ENCODE results near the gene FAM3D.
"Not testable (repeated sequence)": the region's sequence is repeated elsewhere in the genome, so short reads cannot be mapped to it uniquely, and the experiment has no call there.

Gene FAM3D

GRCh38 chr3:58666683-58667082 lies at the start of gene FAM3D:
FAM3D (minus strand) TSS chr3:58666774; CDS start chr3:58655563, 11,211 bp downstream.
- DNase-seq (no peak), ATAC-seq (no peak)
- Mint-ChIP-seq H3K27me3 (peaks cover 2% of the 10 kb centered on the region), H3K9me3 (no peaks in the 10 kb centered on the region), H3K36me3 (ENCODE audit: low read depth) (no peaks in the 10 kb centered on the region), H3K4me1 (no peaks in the 10 kb centered on the region), H3K27ac (no peak within 1 kb of the TSS), H3K4me3 (no peak within 1 kb of the TSS)

GRCh38 chr3:58713715-58714401 lies 47.3 kb upstream of the FAM3D start:
- Mint-ChIP-seq H3K27ac (no peak overlapping the region), H3K36me3 (ENCODE audit: low read depth) (no peaks in the 10 kb centered on the region), H3K9me3 (no peaks in the 10 kb centered on the region), H3K4me1 (no peaks in the 10 kb centered on the region), H3K27me3 (no peaks in the 10 kb centered on the region), H3K4me3 (no peak overlapping the region)
- DNase-seq = no peak
- ATAC-seq = no peak

- no peaks in the 10 kb centered on the region for H3K9me3 Mint-ChIP-seq
- no peak overlapping the region for H3K27ac Mint-ChIP-seq
- no peaks in the 10 kb centered on the region for H3K4me1 Mint-ChIP-seq
- no peaks in the 10 kb centered on the region for H3K36me3 Mint-ChIP-seq (ENCODE audit: low read depth)
- H3K4me3 Mint-ChIP-seq = no peak overlapping the region
- H3K27me3 Mint-ChIP-seq = no peaks in the 10 kb centered on the region
- ATAC-seq (no peak), DNase-seq (no peak)
Measured at GRCh38 chr3:58711871-58712270, 45.3 kb upstream of the FAM3D start.

- H3K27me3 Mint-ChIP-seq; H3K27ac Mint-ChIP-seq; ATAC-seq; H3K9me3 Mint-ChIP-seq; DNase-seq; H3K4me3 Mint-ChIP-seq; H3K36me3 Mint-ChIP-seq (ENCODE audit: low read depth); H3K4me1 Mint-ChIP-seq: not testable (repeated sequence)
Measured at GRCh38 chr3:58708983-58709382, 42.4 kb upstream of the FAM3D start.

- Mint-ChIP-seq H3K27ac (no peak overlapping the region), H3K27me3 (no peaks in the 10 kb centered on the region), H3K36me3 (ENCODE audit: low read depth) (no peaks in the 10 kb centered on the region), H3K4me1 (no peaks in the 10 kb centered on the region), H3K9me3 (no peaks in the 10 kb centered on the region), H3K4me3 (no peak overlapping the region)
- DNase-seq = no peak
- no peak for ATAC-seq
Measured at GRCh38 chr3:58708116-58708791, 41.7 kb upstream of the FAM3D start.

GRCh38 chr3:58707390-58707930 lies 40.9 kb upstream of the FAM3D start:
- DNase-seq (no peak), ATAC-seq (no peak)
- H3K4me1 Mint-ChIP-seq = no peaks in the 10 kb centered on the region
- no peaks in the 10 kb centered on the region for H3K36me3 Mint-ChIP-seq (ENCODE audit: low read depth)
- H3K4me3 Mint-ChIP-seq = no peak overlapping the region
- H3K27me3 Mint-ChIP-seq = no peaks in the 10 kb centered on the region
- no peak overlapping the region for H3K27ac Mint-ChIP-seq
- H3K9me3 Mint-ChIP-seq = no peaks in the 10 kb centered on the region

- no peak for DNase-seq
- Mint-ChIP-seq H3K36me3 (ENCODE audit: low read depth) (no peaks in the 10 kb centered on the region), H3K27ac (no peak overlapping the region), H3K9me3 (no peaks in the 10 kb centered on the region), H3K4me1 (no peaks in the 10 kb centered on the region), H3K4me3 (no peak overlapping the region), H3K27me3 (no peaks in the 10 kb centered on the region)
- ATAC-seq = no peak
Measured at GRCh38 chr3:58706395-58707167, 40.0 kb upstream of the FAM3D start.

- Mint-ChIP-seq H3K27ac (no peak overlapping the region), H3K36me3 (ENCODE audit: low read depth) (no peaks in the 10 kb centered on the region), H3K27me3 (peaks cover 2% of the 10 kb centered on the region), H3K9me3 (no peaks in the 10 kb centered on the region), H3K4me1 (no peaks in the 10 kb centered on the region), H3K4me3 (no peak overlapping the region)
- ATAC-seq (no peak), DNase-seq (no peak)
Measured at GRCh38 chr3:58704745-58705144, 38.2 kb upstream of the FAM3D start.

GRCh38 chr3:58704304-58704703 lies 37.7 kb upstream of the FAM3D start:
- not testable (repeated sequence) for H3K9me3 Mint-ChIP-seq; H3K4me1 Mint-ChIP-seq; H3K4me3 Mint-ChIP-seq; H3K36me3 Mint-ChIP-seq (ENCODE audit: low read depth); ATAC-seq; H3K27me3 Mint-ChIP-seq; DNase-seq; H3K27ac Mint-ChIP-seq

- Mint-ChIP-seq H3K27ac (no peak overlapping the region), H3K27me3 (peaks cover 2% of the 10 kb centered on the region), H3K9me3 (peaks cover 6% of the 10 kb centered on the region), H3K36me3 (ENCODE audit: low read depth) (no peaks in the 10 kb centered on the region), H3K4me3 (no peak overlapping the region), H3K4me1 (no peaks in the 10 kb centered on the region)
- no peak for DNase-seq
- ATAC-seq = no peak
Measured at GRCh38 chr3:58698246-58698645, 31.7 kb upstream of the FAM3D start.

GRCh38 chr3:58697561-58697960 lies 31.0 kb upstream of the FAM3D start:
- H3K27me3 Mint-ChIP-seq = peaks cover 2% of the 10 kb centered on the region
- no peaks in the 10 kb centered on the region for H3K4me1 Mint-ChIP-seq
- no peak for ATAC-seq
- H3K27ac Mint-ChIP-seq = no peak overlapping the region
- DNase-seq = no peak
- no peaks in the 10 kb centered on the region for H3K36me3 Mint-ChIP-seq (ENCODE audit: low read depth)
- peaks cover 7% of the 10 kb centered on the region for H3K9me3 Mint-ChIP-seq
- H3K4me3 Mint-ChIP-seq = no peak overlapping the region

GRCh38 chr3:58696813-58697212 lies 30.2 kb upstream of the FAM3D start:
- H3K4me1 Mint-ChIP-seq; H3K27me3 Mint-ChIP-seq; H3K27ac Mint-ChIP-seq; DNase-seq; ATAC-seq; H3K4me3 Mint-ChIP-seq; H3K36me3 Mint-ChIP-seq (ENCODE audit: low read depth): not testable (repeated sequence)
- peaks cover 12% of the 10 kb centered on the region for H3K9me3 Mint-ChIP-seq

GRCh38 chr3:58696093-58696492 lies 29.5 kb upstream of the FAM3D start:
- DNase-seq (no peak), ATAC-seq (no peak)
- H3K27me3 Mint-ChIP-seq = no peaks in the 10 kb centered on the region
- H3K27ac Mint-ChIP-seq = no peak overlapping the region
- peaks cover 18% of the 10 kb centered on the region for H3K9me3 Mint-ChIP-seq
- no peaks in the 10 kb centered on the region for H3K36me3 Mint-ChIP-seq (ENCODE audit: low read depth)
- no peak overlapping the region for H3K4me3 Mint-ChIP-seq
- H3K4me1 Mint-ChIP-seq = no peaks in the 10 kb centered on the region

GRCh38 chr3:58695284-58695683 lies 28.7 kb upstream of the FAM3D start:
- H3K36me3 Mint-ChIP-seq (ENCODE audit: low read depth); DNase-seq; H3K27me3 Mint-ChIP-seq; H3K4me1 Mint-ChIP-seq; ATAC-seq; H3K27ac Mint-ChIP-seq; H3K4me3 Mint-ChIP-seq: not testable (repeated sequence)
- peaks cover 18% of the 10 kb centered on the region for H3K9me3 Mint-ChIP-seq

Data from activated naive CD8-positive, alpha-beta T cell treated with anti-CD3 and anti-CD28 coated beads, Interleukin-2, amount 50 U/mL, for 24 hours (primary cell).